Transverse colon (tissue), 4 donors: ENCODE data around the gene SPAG8. TPM values are rescaled to one million over a fixed set of nuclear protein-coding genes. Genes with fewer than 3 reads are reported as not detected.

Experiments used
- DNase-seq: peaks from one replicate; pipeline ENCODE4 v3.0.0-alpha.2; 2019
- H3K27ac ChIP-seq, 4 donors: fragments of 200-600 bp; sonication (generic); 2 replicates each; pipeline ENCODE4 v1.5.1; 2016 to 2018; ENCODE audit warnings: inconsistent platforms in 4 of 4
- H3K27me3 ChIP-seq: fragments of 200-600 bp; sonication (generic); 2 replicates; pipeline ENCODE4 v1.5.1; 2017; ENCODE audit warnings: inconsistent platforms
- H3K36me3 ChIP-seq, 4 donors: fragments of 200-600 bp; sonication (generic); 2 replicates each; pipeline ENCODE4 v1.5.1; 2017 to 2019; ENCODE audit warnings: inconsistent platforms in 4 of 4
- H3K4me1 ChIP-seq, 4 donors: fragments of 200-600 bp; sonication (generic); 2 replicates each; pipeline ENCODE4 v1.5.1; 2017 to 2020; ENCODE audit warnings: inconsistent platforms in 4 of 4
- H3K4me3 ChIP-seq, 4 donors: fragments of 200-600 bp; sonication (generic); 1 replicate in 1 of 4; 2 replicates in 3 of 4; pipeline versions ENCODE4 v1.5.1 to v1.6.1; 2017 to 2019; ENCODE audit warnings: inconsistent platforms in 4 of 4
- H3K9me3 ChIP-seq, 2 donors: fragments of 200-600 bp; sonication (generic); 2 replicates each; pipeline ENCODE4 v1.5.1; 2017 to 2019; ENCODE audit warnings: inconsistent platforms in 2 of 2
- CTCF ChIP-seq, 5 experiments: fragments of 200-600 bp in 3 of 5; fragments of 450-650 bp in 2 of 5; sonication (generic) in 3 of 5; IDR thresholded peaks; 1 replicate in 2 of 5; 2 replicates in 3 of 5; pipeline ENCODE4 v1.5.1; 2016 to 2017; ENCODE audit warnings: antibody characterized with exemption in 5 of 5, inconsistent platforms in 3 of 5, mild to moderate bottlenecking in 2 of 5, moderate library complexity in 1 of 5
- EP300 ChIP-seq: sonication (generic); formaldehyde crosslinking; IDR thresholded peaks from one replicate; pipeline ENCODE4 v1.6.1; 2017; ENCODE audit warnings: antibody characterized with exemption, low read depth
- POLR2A ChIP-seq: fragments of 450-650 bp; IDR thresholded peaks from one replicate; pipeline ENCODE4 v1.6.1; 2016; ENCODE audit warnings: antibody characterized with exemption, mild to moderate bottlenecking, moderate library complexity
- POLR2AphosphoS5 ChIP-seq, 3 donors: sonication (generic); formaldehyde crosslinking; IDR thresholded peaks; one replicate each; pipeline ENCODE4 v1.6.1; 2016; ENCODE audit warnings: antibody characterized with exemption in 3 of 3
- WGBS, 2 donors: methylation state at CpG; one replicate each; pipeline ENCODE4 v1.1.5; 2018; ENCODE audit warnings: low coverage in 1 of 2; 5-methylcytosine and 5-hydroxymethylcytosine counted together
- in situ Hi-C, 4 donors: fragments of 200-750 bp; cut with MboI; loops; one replicate each; pipeline versions ENCODE4 v1.15.0 to v1.15.1; 2017; ENCODE audit warnings: low sequenced_read_pairs in 3 of 4, low pct_ligation_motif_present in 1 of 4, low pct_unique_long_range_greater_than_20kb in 1 of 4
- intact Hi-C: fragments of 100-400 bp; cut with DNase I; formaldehyde crosslinking; loops from one replicate; pipeline ENCODE4 v1.15.1; 2023; ENCODE audit warnings: low total_unique reads
- total RNA-seq, 4 donors: library from RNA; depleted of rRNA; stranded (reverse); fragments of >200 nt; gene quantifications; one replicate each; pipeline ENCODE4 v1.1.0, GENCODE V29; 2016

The SPAG8 gene
- total RNA-seq, 4 donors from 2014 or later: 0.41 to 3.0 (median 1.9) TPM; not detected in 1

GRCh38 chr9:35801328-35802128 is 10.5 kb downstream of the SPAG8 start:
- no peak for DNase-seq
- Histone ChIP-seq H3K27me3 (no peaks in the 10 kb centered on the region), H3K4me1 (no peaks in the 10 kb centered on the region), H3K4me3 (no peak overlapping the region), H3K9me3 (no peaks in the 10 kb centered on the region), H3K36me3 (peaks cover 0 to 6% (median 0%) of the 10 kb centered on the region in 4 donors), H3K27ac (no peak overlapping the region)
- intact Hi-C loops: no loop called here
- WGBS, 2 donors: 88 to 89% methylated on average over 6 to 13 of the region's 13 CpGs
- in situ Hi-C loops: no loop called here
- TF ChIP-seq CTCF (IDR thresholded peaks at IDR 0.05): no peak

- Histone ChIP-seq H3K27me3 (no peaks in the 10 kb centered on the region), H3K9me3 (no peaks in the 10 kb centered on the region), H3K4me1 (no peaks in the 10 kb centered on the region), H3K4me3 (no peak overlapping the region), H3K27ac (no peak overlapping the region), H3K36me3 (no peaks in the 10 kb centered on the region)
- in situ Hi-C loops: no loop called here
- intact Hi-C loops: no loop called here
- 82 to 90% methylated on average over 2 to 7 of the region's 7 CpGs for WGBS, 2 donors
- no peak for TF ChIP-seq EP300
- DNase-seq: no peak
Observed at GRCh38 chr9:35800530-35800929, 11.5 kb downstream of the SPAG8 start.

GRCh38 chr9:35798658-35799374 is 13.2 kb downstream of the SPAG8 start:
- WGBS, 2 donors: 91% methylated on average over 4 of the region's 4 CpGs; no CpG with 5 or more reads in 1 of the 2 donors
- Histone ChIP-seq H3K27ac (no peak overlapping the region), H3K9me3 (no peaks in the 10 kb centered on the region), H3K4me1 (peaks cover 0 to 14% (median 0%) of the 10 kb centered on the region in 4 donors), H3K4me3 (no peak overlapping the region), H3K27me3 (no peaks in the 10 kb centered on the region), H3K36me3 (no peaks in the 10 kb centered on the region)
- in situ Hi-C loops: loop anchor here in 2 of 4 donors (10.0 kb wide), 2 partner anchors 86 to 96 kb away; no protein-coding TSS in a partner anchor
- DNase-seq: no peak
- intact Hi-C loops: no loop called here
- no peak for TF ChIP-seq POLR2A
- TF ChIP-seq POLR2AphosphoS5 (IDR thresholded peaks at IDR 0.05): no peak
- no peak for TF ChIP-seq CTCF (IDR thresholded peaks at IDR 0.05)
- no peak for TF ChIP-seq EP300

GRCh38 chr9:35797311-35798109 is 14.6 kb downstream of the SPAG8 start:
- 77 to 88% methylated on average over 3 to 6 of the region's 6 CpGs for WGBS, 2 donors

More at GRCh38 chr9:35797311-35798109, 14.6 kb downstream of the SPAG8 start:
- TF ChIP-seq POLR2AphosphoS5 (IDR thresholded peaks at IDR 0.05) (no peak), CTCF (IDR thresholded peaks at IDR 0.05) (no peak), EP300 (no peak)
- Histone ChIP-seq H3K27ac (no peak overlapping the region), H3K4me3 (no peak overlapping the region), H3K4me1 (peaks cover 0 to 23% (median 3%) of the 10 kb centered on the region in 4 donors), H3K9me3 (no peaks in the 10 kb centered on the region), H3K27me3 (no peaks in the 10 kb centered on the region), H3K36me3 (no peaks in the 10 kb centered on the region)
- DNase-seq: no peak
- in situ Hi-C loops: loop anchor here in 2 of 4 donors (10.0 kb wide), 2 partner anchors 87 to 97 kb away; no protein-coding TSS in a partner anchor
- intact Hi-C loops: no loop called here
